SK-N-SH treated with all-trans-retinoic acid at 6 μM for 48 hours (cell line): ENCODE measurements around the gene PGPEP1.

Experiments
- BACH2 ChIP-seq: fragments of 250-450 bp; sonication (Bioruptor Pico); IDR thresholded peaks from 2 replicates; pipeline ENCODE4 v1.9.0; 2021; ENCODE audit warnings: mild to moderate bottlenecking, borderline replicate concordance
- CSDC2 ChIP-seq: fragments of 250-450 bp; sonication (Bioruptor Pico); IDR thresholded peaks from 2 replicates; pipeline ENCODE4 v1.5.0; 2020; ENCODE audit warnings: mild to moderate bottlenecking, moderate library complexity
- CSRNP3 ChIP-seq: fragments of 250-450 bp; sonication (Bioruptor Pico); IDR thresholded peaks from 2 replicates; pipeline ENCODE4 v1.5.1; 2021; ENCODE audit warnings: mild to moderate bottlenecking, moderate library complexity
- ESRRG ChIP-seq: fragments of 250-450 bp; sonication (Bioruptor Pico); IDR thresholded peaks from 2 replicates; pipeline ENCODE4 v1.6.1; 2021; ENCODE audit warnings: mild to moderate bottlenecking
- RARB ChIP-seq: fragments of 250-450 bp; sonication (Bioruptor Pico); IDR thresholded peaks from 2 replicates; pipeline ENCODE4 v1.8.0; 2021; ENCODE audit warnings: mild to moderate bottlenecking, moderate library complexity
- SNAI2 ChIP-seq: fragments of 250-450 bp; sonication (Bioruptor Pico); IDR thresholded peaks from 2 replicates; pipeline ENCODE4 v1.5.0; 2020; ENCODE audit warnings: mild to moderate bottlenecking, moderate library complexity
- TCF4 ChIP-seq: fragments of 250-450 bp; sonication (Bioruptor Pico); IDR thresholded peaks from 2 replicates; pipeline ENCODE4 v1.8.0; 2021; ENCODE audit warnings: mild to moderate bottlenecking, moderate library complexity, borderline replicate concordance
- TSHZ2 ChIP-seq: fragments of 250-450 bp; sonication (Bioruptor Pico); IDR thresholded peaks from 2 replicates; pipeline ENCODE4 v1.5.0; 2020; ENCODE audit warnings: mild to moderate bottlenecking, moderate library complexity
- ZFP3 ChIP-seq: fragments of 250-450 bp; sonication (Bioruptor Pico); IDR thresholded peaks from 2 replicates; pipeline ENCODE4 v1.5.0; 2020; ENCODE audit warnings: mild to moderate bottlenecking, moderate library complexity
- ZFP30 ChIP-seq: fragments of 450-650 bp; formaldehyde crosslinking; IDR thresholded peaks from 2 replicates; pipeline ENCODE4 v1.5.0; 2022; ENCODE audit warnings: mild to moderate bottlenecking, moderate library complexity
- ZNF565 ChIP-seq: fragments of 450-650 bp; formaldehyde crosslinking; conservative IDR thresholded peaks from 2 replicates; pipeline ENCODE4 v1.5.0; 2020; ENCODE audit warnings: low read depth, mild to moderate bottlenecking, moderate library complexity
- ZNF70 ChIP-seq: fragments of 450-650 bp; formaldehyde crosslinking; IDR thresholded peaks from 2 replicates; pipeline ENCODE4 v1.5.0; 2020; ENCODE audit warnings: mild to moderate bottlenecking, moderate library complexity
- ZNF8 ChIP-seq: fragments of 450-650 bp; formaldehyde crosslinking; IDR thresholded peaks from 2 replicates; pipeline ENCODE4 v1.5.0; 2020; ENCODE audit warnings: mild to moderate bottlenecking, moderate library complexity

- TF ChIP-seq CSRNP3: no peak
- TF ChIP-seq ZNF8 (CRISPR knock-in tag): no peak
- TF ChIP-seq TSHZ2 (CRISPR knock-in tag): no peak
- no peak for TF ChIP-seq ESRRG (CRISPR knock-in tag)
- no peak for TF ChIP-seq ZFP3 (CRISPR knock-in tag)
- no peak for TF ChIP-seq ZFP30 (CRISPR knock-in tag)
- no peak for TF ChIP-seq TCF4
- TF ChIP-seq CSDC2: no peak
- no peak for TF ChIP-seq RARB (CRISPR knock-in tag)
- no peak for TF ChIP-seq BACH2 (CRISPR knock-in tag)
- TF ChIP-seq ZNF565 (CRISPR knock-in tag): no peak
- no peak for TF ChIP-seq SNAI2
- TF ChIP-seq ZNF70 (CRISPR knock-in tag): no peak
These were observed 77.7 kb downstream of the PGPEP1 start for GRCh38 chr19:18418029-18418482.
